ENCODE data around the gene SLC27A4.

The SLC27A4 gene

GRCh38 chr9:128361986-128362646, 21.8 kb downstream of the SLC27A4 start (continued):
- TF ChIP-seq KLF7 (tag by site-specific recombination; IDR thresholded peaks at IDR 0.05; ENCODE audit: borderline replicate concordance) (peak; percentile 70), SALL2 (tag by site-specific recombination; IDR thresholded peaks at IDR 0.05; ENCODE audit: borderline replicate concordance) (no peak), INSM2 (tag by site-specific recombination; IDR thresholded peaks at IDR 0.05) (no peak), ZNF785 (tag by site-specific recombination; IDR thresholded peaks at IDR 0.05) (no peak), EGR2 (tag by site-specific recombination; IDR thresholded peaks at IDR 0.05; ENCODE audit: low read depth) (no peak), ZNF366 (tag by site-specific recombination; conservative IDR thresholded peaks at IDR 0.05) (no peak), ZFP3 (tag by site-specific recombination; IDR thresholded peaks at IDR 0.05; ENCODE audit: low read depth) (no peak), TRIM28 (IDR thresholded peaks at IDR 0.05; ENCODE audit: borderline replicate concordance, low read length) (no peak; the same call in 1 of the 2 replicates), ZBTB7A (tag by site-specific recombination; IDR thresholded peaks at IDR 0.05; ENCODE audit: low read depth) (no peak), ZBTB49 (tag by site-specific recombination; IDR thresholded peaks at IDR 0.05; ENCODE audit: low read depth) (no peak), ZNF529 (tag by site-specific recombination; IDR thresholded peaks at IDR 0.05; ENCODE audit: insufficient replicate concordance) (no peak), ZNF292 (tag by site-specific recombination; IDR thresholded peaks at IDR 0.05; ENCODE audit: borderline replicate concordance, low read depth) (no peak), ZBTB48 (tag by site-specific recombination; IDR thresholded peaks at IDR 0.05) (no peak), ZNF354C (tag by site-specific recombination; IDR thresholded peaks at IDR 0.05; ENCODE audit: borderline replicate concordance, low read depth) (no peak), ZNF211 (tag by site-specific recombination; IDR thresholded peaks at IDR 0.05; ENCODE audit: low read depth) (no peak), ZNF580 (tag by site-specific recombination; IDR thresholded peaks at IDR 0.05) (no peak), BCL11A (tag by site-specific recombination; IDR thresholded peaks at IDR 0.05; ENCODE audit: low read depth) (no peak), ZBTB17 (tag by site-specific recombination; IDR thresholded peaks at IDR 0.05) (peak; percentile 68; the same call in 1 of the 2 replicates), GLI2 (tag by site-specific recombination; IDR thresholded peaks at IDR 0.05; ENCODE audit: borderline replicate concordance, low read depth) (no peak), REPIN1 (tag by site-specific recombination; IDR thresholded peaks at IDR 0.05; ENCODE audit: low read depth) (no peak), ZNF660 (tag by site-specific recombination; IDR thresholded peaks at IDR 0.05) (peak; percentile 43; the same call in 1 of the 2 replicates)
- TF ChIP-seq, protein P1, sequence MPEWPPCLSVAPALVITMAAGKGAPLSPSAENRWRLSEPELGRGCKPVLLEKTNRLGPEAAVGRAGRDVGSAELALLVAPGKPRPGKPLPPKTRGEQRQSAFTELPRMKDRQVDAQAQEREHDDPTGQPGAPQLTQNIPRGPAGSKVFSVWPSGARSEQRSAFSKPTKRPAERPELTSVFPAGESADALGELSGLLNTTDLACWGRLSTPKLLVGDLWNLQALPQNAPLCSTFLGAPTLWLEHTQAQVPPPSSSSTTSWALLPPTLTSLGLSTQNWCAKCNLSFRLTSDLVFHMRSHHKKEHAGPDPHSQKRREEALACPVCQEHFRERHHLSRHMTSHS (tag by site-specific recombination; IDR thresholded peaks at IDR 0.05) = no peak
- TF ChIP-seq, protein P2, sequence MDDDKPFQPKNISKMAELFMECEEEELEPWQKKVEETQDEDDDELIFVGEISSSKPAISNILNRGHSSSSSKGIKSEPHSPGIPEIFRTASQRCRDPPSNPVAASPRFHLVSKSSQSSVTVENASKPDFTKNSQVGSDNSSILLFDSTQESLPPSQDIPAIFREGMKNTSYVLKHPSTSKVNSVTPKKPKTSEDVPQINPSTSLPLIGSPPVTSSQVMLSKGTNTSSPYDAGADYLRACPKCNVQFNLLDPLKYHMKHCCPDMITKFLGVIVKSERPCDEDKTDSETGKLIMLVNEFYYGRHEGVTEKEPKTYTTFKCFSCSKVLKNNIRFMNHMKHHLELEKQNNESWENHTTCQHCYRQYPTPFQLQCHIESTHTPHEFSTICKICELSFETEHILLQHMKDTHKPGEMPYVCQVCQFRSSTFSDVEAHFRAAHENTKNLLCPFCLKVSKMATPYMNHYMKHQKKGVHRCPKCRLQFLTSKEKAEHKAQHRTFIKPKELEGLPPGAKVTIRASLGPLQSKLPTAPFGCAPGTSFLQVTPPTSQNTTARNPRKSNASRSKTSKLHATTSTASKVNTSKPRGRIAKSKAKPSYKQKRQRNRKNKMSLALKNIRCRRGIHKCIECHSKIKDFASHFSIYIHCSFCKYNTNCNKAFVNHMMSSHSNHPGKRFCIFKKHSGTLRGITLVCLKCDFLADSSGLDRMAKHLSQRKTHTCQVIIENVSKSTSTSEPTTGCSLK (tag by site-specific recombination; IDR thresholded peaks at IDR 0.05) = no peak
- TF ChIP-seq, protein P3, sequence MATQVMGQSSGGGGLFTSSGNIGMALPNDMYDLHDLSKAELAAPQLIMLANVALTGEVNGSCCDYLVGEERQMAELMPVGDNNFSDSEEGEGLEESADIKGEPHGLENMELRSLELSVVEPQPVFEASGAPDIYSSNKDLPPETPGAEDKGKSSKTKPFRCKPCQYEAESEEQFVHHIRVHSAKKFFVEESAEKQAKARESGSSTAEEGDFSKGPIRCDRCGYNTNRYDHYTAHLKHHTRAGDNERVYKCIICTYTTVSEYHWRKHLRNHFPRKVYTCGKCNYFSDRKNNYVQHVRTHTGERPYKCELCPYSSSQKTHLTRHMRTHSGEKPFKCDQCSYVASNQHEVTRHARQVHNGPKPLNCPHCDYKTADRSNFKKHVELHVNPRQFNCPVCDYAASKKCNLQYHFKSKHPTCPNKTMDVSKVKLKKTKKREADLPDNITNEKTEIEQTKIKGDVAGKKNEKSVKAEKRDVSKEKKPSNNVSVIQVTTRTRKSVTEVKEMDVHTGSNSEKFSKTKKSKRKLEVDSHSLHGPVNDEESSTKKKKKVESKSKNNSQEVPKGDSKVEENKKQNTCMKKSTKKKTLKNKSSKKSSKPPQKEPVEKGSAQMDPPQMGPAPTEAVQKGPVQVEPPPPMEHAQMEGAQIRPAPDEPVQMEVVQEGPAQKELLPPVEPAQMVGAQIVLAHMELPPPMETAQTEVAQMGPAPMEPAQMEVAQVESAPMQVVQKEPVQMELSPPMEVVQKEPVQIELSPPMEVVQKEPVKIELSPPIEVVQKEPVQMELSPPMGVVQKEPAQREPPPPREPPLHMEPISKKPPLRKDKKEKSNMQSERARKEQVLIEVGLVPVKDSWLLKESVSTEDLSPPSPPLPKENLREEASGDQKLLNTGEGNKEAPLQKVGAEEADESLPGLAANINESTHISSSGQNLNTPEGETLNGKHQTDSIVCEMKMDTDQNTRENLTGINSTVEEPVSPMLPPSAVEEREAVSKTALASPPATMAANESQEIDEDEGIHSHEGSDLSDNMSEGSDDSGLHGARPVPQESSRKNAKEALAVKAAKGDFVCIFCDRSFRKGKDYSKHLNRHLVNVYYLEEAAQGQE (tag by site-specific recombination; IDR thresholded peaks at IDR 0.05) = no peak
- TF ChIP-seq, protein P4, sequence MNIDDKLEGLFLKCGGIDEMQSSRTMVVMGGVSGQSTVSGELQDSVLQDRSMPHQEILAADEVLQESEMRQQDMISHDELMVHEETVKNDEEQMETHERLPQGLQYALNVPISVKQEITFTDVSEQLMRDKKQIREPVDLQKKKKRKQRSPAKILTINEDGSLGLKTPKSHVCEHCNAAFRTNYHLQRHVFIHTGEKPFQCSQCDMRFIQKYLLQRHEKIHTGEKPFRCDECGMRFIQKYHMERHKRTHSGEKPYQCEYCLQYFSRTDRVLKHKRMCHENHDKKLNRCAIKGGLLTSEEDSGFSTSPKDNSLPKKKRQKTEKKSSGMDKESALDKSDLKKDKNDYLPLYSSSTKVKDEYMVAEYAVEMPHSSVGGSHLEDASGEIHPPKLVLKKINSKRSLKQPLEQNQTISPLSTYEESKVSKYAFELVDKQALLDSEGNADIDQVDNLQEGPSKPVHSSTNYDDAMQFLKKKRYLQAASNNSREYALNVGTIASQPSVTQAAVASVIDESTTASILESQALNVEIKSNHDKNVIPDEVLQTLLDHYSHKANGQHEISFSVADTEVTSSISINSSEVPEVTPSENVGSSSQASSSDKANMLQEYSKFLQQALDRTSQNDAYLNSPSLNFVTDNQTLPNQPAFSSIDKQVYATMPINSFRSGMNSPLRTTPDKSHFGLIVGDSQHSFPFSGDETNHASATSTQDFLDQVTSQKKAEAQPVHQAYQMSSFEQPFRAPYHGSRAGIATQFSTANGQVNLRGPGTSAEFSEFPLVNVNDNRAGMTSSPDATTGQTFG (tag by site-specific recombination; IDR thresholded peaks at IDR 0.05; ENCODE audit: borderline replicate concordance) = no peak

All from HEK293 (cell line).